H1 (cell line): ENCODE measurements around the gene LPP. TPM values are rescaled to one million over a fixed set of nuclear protein-coding genes. Genes with fewer than 3 reads are reported as not detected.

Source experiments
- CTCF ChIA-PET: fragments of 300-600 bp; sonication (Branson Sonifier 250); formaldehyde crosslinking; loops from one replicate; lab custom pipeline; 2021; ENCODE audit not compliant: partially characterized antibody; lab: Charles Lee
- POLR2A ChIA-PET: fragments of 300-600 bp; sonication (Branson Sonifier 250); formaldehyde crosslinking; loops from one replicate; lab custom pipeline; 2021; ENCODE audit warnings: inconsistent platforms; ENCODE audit not compliant: partially characterized antibody; lab: Charles Lee
- DNase-seq, 2 experiments: peaks; one replicate each; pipeline versions ENCODE4 v3.0.0 to v3.0.0-alpha.2; 2010 to 2022; ENCODE audit warnings: low spot score in 2 of 2, low read depth in 1 of 2, mixed read lengths in 1 of 2
- FAIRE-seq: peaks from 2 replicates; lab custom pipeline; 2011; peaks lifted over from hg19 to GRCh38; lab: Jason Lieb, UNC
- H2AFZ ChIP-seq: 2 replicates; pipeline ENCODE4 v1.8.1; 2012; ENCODE audit warnings: low read length, inconsistent platforms
- H2AK5ac ChIP-seq: 2 replicates; pipeline ENCODE4 v1.6.1; 2013; ENCODE audit warnings: low read depth, low read length
- H2BK120ac ChIP-seq: replicated peaks from 2 replicates; pipeline ENCODE3; 2013; ENCODE audit warnings: low read depth, low read length, inconsistent platforms
- H2BK12ac ChIP-seq: 2 replicates; pipeline ENCODE4 v1.6.1; 2013; ENCODE audit warnings: low read depth, low read length
- H2BK15ac ChIP-seq: 2 replicates; pipeline ENCODE4 v1.6.1; 2013; ENCODE audit warnings: low read length
- H2BK20ac ChIP-seq: 2 replicates; pipeline ENCODE4 v1.6.1; 2013; ENCODE audit warnings: low read length
- H2BK5ac ChIP-seq: 2 replicates; pipeline ENCODE4 v1.6.1; 2013; ENCODE audit warnings: low read depth, low read length
- H3K14ac ChIP-seq: 2 replicates; pipeline ENCODE4 v1.6.1; 2013; ENCODE audit warnings: inconsistent platforms; ENCODE audit not compliant: insufficient read length
- H3K18ac ChIP-seq: 2 replicates; pipeline ENCODE4 v1.6.1; 2013; ENCODE audit warnings: low read length; ENCODE audit errors: extremely low read depth
- H3K23ac ChIP-seq: 2 replicates; pipeline ENCODE4 v1.6.1; 2013; ENCODE audit warnings: inconsistent platforms; ENCODE audit not compliant: insufficient read length
- H3K23me2 ChIP-seq: 2 replicates; pipeline ENCODE4 v1.6.1; 2013; ENCODE audit warnings: low read depth, low read length
- H3K27ac ChIP-seq: 2 replicates; pipeline ENCODE4 v1.6.1; 2011; ENCODE audit warnings: low read depth, low read length, inconsistent platforms
- H3K27me3 ChIP-seq, 4 experiments: replicated peaks in 1 of 4; 1 replicate in 1 of 4; 2 replicates in 3 of 4; pipeline versions ENCODE4 v1.6.1 to v1.8.1; 2011 to 2013; ENCODE audit warnings: low read length in 3 of 4, mild to moderate bottlenecking in 3 of 4, inconsistent platforms in 2 of 4, mixed read lengths in 2 of 4, moderate library complexity in 1 of 4; ENCODE audit not compliant: control insufficient read depth in 3 of 4, insufficient read depth in 3 of 4; ENCODE audit errors: extremely low read depth in 1 of 4
- H3K36me3 ChIP-seq, 4 experiments: 2 replicates each; pipeline versions ENCODE4 v1.6.1 to v1.8.1; 2011 to 2013; ENCODE audit warnings: mild to moderate bottlenecking in 4 of 4, low read length in 3 of 4, moderate library complexity in 2 of 4, control low read depth in 1 of 4, inconsistent platforms in 1 of 4; ENCODE audit not compliant: insufficient read depth in 4 of 4, control insufficient read depth in 2 of 4
- H3K4ac ChIP-seq: replicated peaks from 2 replicates; pipeline ENCODE3; 2013; ENCODE audit warnings: low read length, low read depth, mixed read lengths, inconsistent platforms; ENCODE audit not compliant: insufficient read length
- H3K4me1 ChIP-seq, 4 experiments: replicated peaks in 1 of 4; 1 replicate in 1 of 4; 2 replicates in 3 of 4; pipeline versions ENCODE4 v1.6.1 to v1.8.1; 2011 to 2013; ENCODE audit warnings: low read length in 3 of 4, inconsistent platforms in 2 of 4, mixed read lengths in 1 of 4; ENCODE audit not compliant: insufficient read depth in 4 of 4, control insufficient read depth in 3 of 4
- H3K4me2 ChIP-seq, 2 experiments: 2 replicates each; pipeline versions ENCODE4 v1.6.1 to v1.8.1; 2011 to 2013; ENCODE audit warnings: low read depth in 2 of 2, low read length in 2 of 2, control low read depth in 1 of 2, inconsistent platforms in 1 of 2, mild to moderate bottlenecking in 1 of 2; ENCODE audit not compliant: insufficient read depth in 1 of 2
- H3K4me3 ChIP-seq, 4 experiments: fragments of 200-600, 300-600 bp in 1 of 4; sonication (generic), shearing (Covaris generic), sonication (Bioruptor Twin) in 1 of 4; 2 replicates each; pipeline versions ENCODE4 v1.5.1 to v1.8.1; 2011 to 2016; ENCODE audit warnings: low read length in 4 of 4, low read depth in 3 of 4, control low read depth in 2 of 4, inconsistent platforms in 2 of 4, mild to moderate bottlenecking in 2 of 4, mixed read lengths in 1 of 4, moderate library complexity in 1 of 4; ENCODE audit not compliant: insufficient read depth in 2 of 4; ENCODE audit errors: extremely low read depth in 1 of 4
- H3K56ac ChIP-seq: replicated peaks from 2 replicates; pipeline ENCODE3; 2013; ENCODE audit warnings: low read depth, mild to moderate bottlenecking, mixed read lengths, low read length, inconsistent platforms; ENCODE audit not compliant: insufficient read length
- H3K79me1 ChIP-seq: 2 replicates; pipeline ENCODE4 v1.6.1; 2013; ENCODE audit warnings: low read depth, low read length, control low read depth
- H3K79me2 ChIP-seq, 2 experiments: 2 replicates each; pipeline versions ENCODE4 v1.6.1 to v1.8.1; 2012 to 2013; ENCODE audit warnings: low read length in 2 of 2, mild to moderate bottlenecking in 2 of 2, inconsistent platforms in 1 of 2; ENCODE audit not compliant: insufficient read depth in 2 of 2, control insufficient read depth in 1 of 2
- H3K9ac ChIP-seq, 4 experiments: replicated peaks in 1 of 4; 1 replicate in 1 of 4; 2 replicates in 3 of 4; pipeline versions ENCODE4 v1.6.1 to v1.8.1; 2011 to 2013; ENCODE audit warnings: low read depth in 3 of 4, low read length in 3 of 4, control low read depth in 2 of 4, mild to moderate bottlenecking in 2 of 4, moderate library complexity in 2 of 4, inconsistent platforms in 1 of 4; ENCODE audit errors: extremely low read depth in 1 of 4
- H3K9me3 ChIP-seq, 2 experiments: 2 replicates each; pipeline versions ENCODE4 v1.6.1 to v1.8.1; 2012 to 2013; ENCODE audit warnings: mild to moderate bottlenecking in 2 of 2, moderate library complexity in 2 of 2, control low read depth in 1 of 2, inconsistent platforms in 1 of 2, low read depth in 1 of 2, low read length in 1 of 2, mixed read lengths in 1 of 2; ENCODE audit not compliant: insufficient read depth in 2 of 2
- H4K20me1 ChIP-seq, 2 experiments: replicated peaks in 1 of 2; 2 replicates each; pipeline versions ENCODE3 to v1.8.1; 2011 to 2013; ENCODE audit warnings: inconsistent platforms in 2 of 2, low read length in 2 of 2, mild to moderate bottlenecking in 1 of 2; ENCODE audit not compliant: insufficient read depth in 2 of 2, control insufficient read depth in 1 of 2
- H4K5ac ChIP-seq: 2 replicates; pipeline ENCODE4 v1.6.1; 2013; ENCODE audit warnings: low read length, low read depth, mixed read lengths, inconsistent platforms; ENCODE audit not compliant: insufficient read length
- H4K8ac ChIP-seq: 2 replicates; pipeline ENCODE4 v1.8.0; 2013; ENCODE audit warnings: mild to moderate bottlenecking, moderate library complexity, low read length, inconsistent platforms; ENCODE audit not compliant: insufficient read depth; ENCODE audit errors: extremely low read depth
- H4K91ac ChIP-seq: replicated peaks from 2 replicates; pipeline ENCODE3; 2013; ENCODE audit warnings: low read length, mixed read lengths, inconsistent platforms; ENCODE audit not compliant: insufficient read length
- BCL11A ChIP-seq, 2 experiments: IDR thresholded peaks; one replicate each; pipeline ENCODE4 v1.6.1; 2011; ENCODE audit warnings: low read depth in 2 of 2, low read length in 2 of 2, mild to moderate bottlenecking in 2 of 2
- CBX8 ChIP-seq: fragments of 300-800, 300-1000 bp; sonication (generic); IDR thresholded peaks from 2 replicates; pipeline ENCODE4 v1.7.1; 2016; ENCODE audit warnings: low read depth, low read length, borderline replicate concordance
- CEBPB ChIP-seq: IDR thresholded peaks from 2 replicates; pipeline ENCODE4 v1.6.1; 2012; ENCODE audit warnings: low read depth, low read length
- CTBP2 ChIP-seq: IDR thresholded peaks from 2 replicates; pipeline ENCODE4 v1.7.0; 2011; ENCODE audit warnings: borderline replicate concordance, mild to moderate bottlenecking, moderate library complexity, mixed read lengths, low read length; ENCODE audit not compliant: insufficient read depth, insufficient read length
- EGR1 ChIP-seq: IDR thresholded peaks from 2 replicates; pipeline ENCODE4 v1.6.1; 2011; ENCODE audit warnings: low read depth, low read length, borderline replicate concordance
- FOSL1 ChIP-seq: IDR thresholded peaks from 2 replicates; pipeline ENCODE4 v1.6.1; 2011; ENCODE audit warnings: mild to moderate bottlenecking, low read depth, low read length, moderate library complexity; ENCODE audit not compliant: insufficient read depth
- HDAC2 ChIP-seq, 2 experiments: fragments of 300-600 bp in 1 of 2; sonication (generic) in 1 of 2; IDR thresholded peaks; 2 replicates each; pipeline ENCODE4 v1.6.1; 2011 to 2012; ENCODE audit warnings: low read depth in 2 of 2, low read length in 2 of 2, mild to moderate bottlenecking in 2 of 2, moderate library complexity in 2 of 2, borderline replicate concordance in 1 of 2, inconsistent platforms in 1 of 2
- HDAC6 ChIP-seq: IDR thresholded peaks from one replicate; pipeline ENCODE4 v1.7.1; 2012; ENCODE audit warnings: low read depth, mild to moderate bottlenecking, inconsistent platforms, low read length, moderate library complexity
- KDM1A ChIP-seq: fragments of 200-600, 300-600 bp; sonication (generic); IDR thresholded peaks from 2 replicates; pipeline ENCODE4 v1.7.1; 2016; ENCODE audit warnings: mild to moderate bottlenecking, low read length, borderline replicate concordance
- RFX5 ChIP-seq: IDR thresholded peaks from 2 replicates; pipeline ENCODE4 v1.6.1; 2011; ENCODE audit warnings: low read depth, low read length, improper control_type of control experiment, borderline replicate concordance
- SIX5 ChIP-seq: IDR thresholded peaks from 2 replicates; pipeline ENCODE4 v1.6.1; 2011; ENCODE audit warnings: mild to moderate bottlenecking, low read depth, low read length
- SRF ChIP-seq: IDR thresholded peaks from 2 replicates; pipeline ENCODE4 v1.6.1; 2011; ENCODE audit warnings: mild to moderate bottlenecking, low read depth, low read length, moderate library complexity
- YY1 ChIP-seq: IDR thresholded peaks from 2 replicates; pipeline ENCODE4 v1.6.1; 2011; ENCODE audit warnings: low read depth, mild to moderate bottlenecking, low read length
- polyA plus RNA-seq, 7 experiments: library from polyadenylated mRNA; depleted of rRNA in 3 of 7; stranded (reverse) in 5 of 7; unstranded in 2 of 7; fragments of >200 nt in 5 of 7; fragments of 200-250 nt in 2 of 7; gene quantifications; 1 replicate in 5 of 7; 2 replicates in 1 of 7; 4 replicates in 1 of 7; pipeline versions ENCODE4 v1.2.1 to v1.2.3, GENCODE V29; 2011 to 2013; ENCODE audit warnings: missing spikeins in 2 of 7, mixed read lengths in 2 of 7
- total RNA-seq: library from RNA; stranded (reverse); fragmentation: NEBNext Ultra II Directional; extraction: Animal tissue kit (Norgen Biotek cat#: 25700); gene quantifications from 2 replicates; pipeline ENCODE4 v1.2.1, GENCODE V29; 2021
- TF ChIP-seq, protein P1 (sequence below): IDR thresholded peaks from 2 replicates; pipeline ENCODE4 v1.6.1; 2012; ENCODE audit warnings: low read length, inconsistent platforms

The LPP gene
- total and polyA plus RNA-seq, 2 of the 8 experiments (the other 6 are each of a cell fraction or from before 2014, with no cell fraction given): 10.0 to 53.3 TPM

DNA sequence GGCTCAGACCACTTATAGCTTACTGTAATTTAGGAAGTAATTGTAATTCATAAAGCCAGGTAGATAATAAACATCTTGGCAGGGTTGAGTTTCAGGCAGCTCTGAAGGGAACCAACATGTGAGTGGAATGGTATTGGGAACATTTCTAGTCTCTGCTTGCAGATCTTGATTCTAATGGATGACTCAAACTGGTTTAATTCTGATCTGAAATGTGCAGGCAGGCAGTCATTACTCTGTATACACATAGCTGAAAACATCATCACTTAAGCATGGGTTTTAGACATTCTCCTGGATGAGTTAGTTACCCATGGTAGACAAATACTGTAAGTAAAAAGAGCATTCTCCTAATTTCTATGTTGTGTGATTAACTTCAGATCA lies 700.8 kb downstream of the LPP start:
- Histone ChIP-seq H3K23me2 (no peaks in the 10 kb centered on the region), H3K18ac (no peak overlapping the region), H2BK12ac (no peak overlapping the region), H3K4ac (no peak overlapping the region), H3K4me2 (no peak overlapping the region), H4K5ac (no peak overlapping the region), H3K79me2 (no peaks in the 10 kb centered on the region), H2BK120ac (no peak overlapping the region), H3K4me1 (no peaks in the 10 kb centered on the region), H3K9ac (no peak overlapping the region), H3K9me3 (no peaks in the 10 kb centered on the region), H2AFZ (no peak overlapping the region), H3K79me1 (no peaks in the 10 kb centered on the region), H3K27me3 (no peaks in the 10 kb centered on the region), H3K14ac (no peak overlapping the region), H3K23ac (no peak overlapping the region), H3K56ac (no peak overlapping the region), H3K27ac (no peak overlapping the region), H4K8ac (no peak overlapping the region), H3K36me3 (no peaks in the 10 kb centered on the region), H2BK20ac (no peak overlapping the region), H4K20me1 (no peaks in the 10 kb centered on the region), H2BK5ac (no peak overlapping the region), H2AK5ac (no peak overlapping the region), H4K91ac (no peak overlapping the region), H2BK15ac (no peak overlapping the region), H3K4me3 (no peak overlapping the region)
- ChIA-PET CTCF (interaction anchor here (0.6 to 0.9 kb wide), 4 partner anchors 99 to 1114 kb away, joined by 3 read pairs; no protein-coding TSS in a partner anchor), POLR2A (no interaction called here)
- DNase-seq (no peak), FAIRE-seq (no peak)
- TF ChIP-seq CBX8 (no peak), RFX5 (no peak), EGR1 (no peak), HDAC2 (IDR thresholded peaks at IDR 0.05; ENCODE audit: borderline replicate concordance in 1 of 2, low read depth in 2 of 2, low read length in 2 of 2) (no peak), FOSL1 (no peak), CEBPB (no peak), CTBP2 (no peak), BCL11A (IDR thresholded peaks at IDR 0.05; ENCODE audit: low read depth in 2 of 2, low read length in 2 of 2) (no peak), KDM1A (no peak), SRF (no peak), SIX5 (no peak), HDAC6 (no peak), YY1 (no peak)
- TF ChIP-seq, protein P1, sequence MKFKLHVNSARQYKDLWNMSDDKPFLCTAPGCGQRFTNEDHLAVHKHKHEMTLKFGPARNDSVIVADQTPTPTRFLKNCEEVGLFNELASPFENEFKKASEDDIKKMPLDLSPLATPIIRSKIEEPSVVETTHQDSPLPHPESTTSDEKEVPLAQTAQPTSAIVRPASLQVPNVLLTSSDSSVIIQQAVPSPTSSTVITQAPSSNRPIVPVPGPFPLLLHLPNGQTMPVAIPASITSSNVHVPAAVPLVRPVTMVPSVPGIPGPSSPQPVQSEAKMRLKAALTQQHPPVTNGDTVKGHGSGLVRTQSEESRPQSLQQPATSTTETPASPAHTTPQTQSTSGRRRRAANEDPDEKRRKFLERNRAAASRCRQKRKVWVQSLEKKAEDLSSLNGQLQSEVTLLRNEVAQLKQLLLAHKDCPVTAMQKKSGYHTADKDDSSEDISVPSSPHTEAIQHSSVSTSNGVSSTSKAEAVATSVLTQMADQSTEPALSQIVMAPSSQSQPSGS: no peak
